Left renal cortex interstitium (tissue), 4 donors: ENCODE results near the gene ZBTB8A. TPM values are rescaled to one million over a fixed set of nuclear protein-coding genes. Genes with fewer than 3 reads are reported as not detected.
A peak's percentile ranks its signal among the peaks of the same experiment; 100 is the strongest.

ENCODE experiments used
- DNase-seq, 4 donors: peaks; one replicate each; pipeline ENCODE4 v3.0.0-alpha.2; 2013; ENCODE audit warnings: low read depth in 4 of 4, low spot score in 2 of 4, missing footprints in 1 of 4
- polyA plus RNA-seq, 4 donors: library from polyadenylated mRNA; unstranded; fragments of 120-200 nt; gene quantifications; one replicate each; pipeline ENCODE4 v1.2.1, GENCODE V29; 2013; ENCODE audit not compliant: insufficient read length in 4 of 4

ZBTB8A gene
- polyA plus RNA-seq, 4 donors: 15.1 to 19.8 (median 16.1) TPM

DNA sequence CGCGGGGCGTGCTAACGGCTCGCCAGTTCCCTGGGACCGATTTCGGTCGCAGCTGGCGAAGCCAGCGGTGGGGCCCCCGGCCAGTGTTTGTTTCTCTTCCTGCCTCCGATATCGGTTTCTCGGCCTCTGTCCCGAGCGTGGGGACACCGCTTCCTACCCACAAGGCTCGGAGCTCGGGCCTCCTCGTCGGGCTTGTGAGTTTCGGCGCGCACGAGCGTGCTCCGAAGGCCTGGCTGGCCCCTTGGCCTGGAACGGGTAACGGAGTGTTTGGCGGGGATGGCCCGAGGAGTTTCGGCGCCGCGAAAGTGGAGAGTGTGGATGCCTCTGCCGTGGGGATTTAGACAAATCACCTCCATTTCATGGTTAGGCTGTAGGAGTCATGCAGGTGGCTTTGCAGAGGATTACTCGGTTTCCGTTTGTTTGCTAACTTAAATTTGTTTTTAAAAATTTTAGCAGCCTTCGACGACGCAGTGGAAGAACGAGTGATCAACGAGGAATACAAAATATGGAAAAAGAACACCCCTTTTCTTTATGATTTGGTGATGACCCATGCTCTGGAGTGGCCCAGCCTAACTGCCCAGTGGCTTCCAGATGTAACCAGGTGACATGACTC lies 112.3 kb downstream of the ZBTB8A start:
- peak in 2 of 4 donors; percentile 53 to 58 for DNase-seq

DNA sequence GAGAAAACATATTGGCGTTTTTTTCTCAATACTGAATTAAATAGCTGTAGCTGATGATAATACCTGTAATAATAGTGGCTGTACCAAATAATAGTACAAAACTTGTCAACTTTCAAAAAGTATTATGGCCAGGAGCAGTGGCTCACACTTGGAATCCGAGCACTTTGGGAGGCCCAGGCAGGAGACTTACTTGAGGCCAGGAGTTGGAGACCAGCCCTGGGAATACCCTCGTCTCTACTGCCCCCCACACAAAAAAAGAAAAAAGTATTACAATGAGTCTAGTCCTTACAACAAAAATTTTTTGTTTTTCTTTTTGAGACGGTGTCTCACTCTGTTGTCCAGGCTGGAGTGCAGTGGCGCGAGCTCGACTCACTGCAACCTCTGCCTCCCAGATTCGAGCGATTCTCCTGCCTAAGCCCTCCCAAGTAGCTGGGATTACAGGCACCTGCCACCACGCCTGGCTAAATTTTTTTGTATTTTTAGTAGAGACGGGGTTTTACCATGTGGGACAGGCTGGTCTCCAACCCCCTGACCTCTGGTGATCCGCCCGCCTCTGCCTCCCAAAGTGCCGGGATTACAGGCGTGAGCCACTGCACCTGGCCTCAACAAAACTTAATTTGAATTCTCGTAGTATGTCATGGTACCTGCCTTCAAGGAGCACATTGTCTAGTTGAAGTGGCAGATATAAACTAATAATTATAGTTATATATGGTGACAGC lies 113.2 kb downstream of the ZBTB8A start:
- no peak for DNase-seq

Other genes with a start within 250 kb of the ZBTB8A start
- gene HDAC1, start 247.3 kb upstream of the ZBTB8A start, polyA plus RNA-seq: 100 to 1,000 TPM; 159 to 219 (median 180) TPM
- gene MARCKSL1, start 203.2 kb upstream of the ZBTB8A start, polyA plus RNA-seq: 100 to 1,000 TPM; 389 to 551 (median 440) TPM
- gene FAM229A, start 176.9 kb upstream of the ZBTB8A start, polyA plus RNA-seq: 10 to 100 TPM in 1 of 4 donors, 1 to 10 TPM in 3; 2.8 to 10.6 (median 8.5) TPM
- 1 to 10 TPM; 2.0 to 9.1 (median 5.1) TPM for gene TSSK3, start 176.9 kb upstream of the ZBTB8A start, polyA plus RNA-seq
- gene BSDC1, start 145.0 kb upstream of the ZBTB8A start, polyA plus RNA-seq: 10 to 100 TPM; 60.6 to 69.4 (median 63.3) TPM
- gene ZBTB8B, start 74.4 kb upstream of the ZBTB8A start, polyA plus RNA-seq: 1 to 10 TPM in 2 of 4 donors, under 1 TPM in 2; 0.73 to 2.1 (median 1.4) TPM
- gene ZBTB8OS, start 111.1 kb downstream of the ZBTB8A start, polyA plus RNA-seq: 10 to 100 TPM; 36.7 to 44.1 (median 39.8) TPM
- 100 to 1,000 TPM; 306 to 331 (median 322) TPM for gene RBBP4, start 111.8 kb downstream of the ZBTB8A start, polyA plus RNA-seq
- gene SYNC, start 163.3 kb downstream of the ZBTB8A start, polyA plus RNA-seq: 1 to 10 TPM; 1.2 to 3.0 (median 1.5) TPM